Stimulated activated naive CD8-positive, alpha-beta T cell treated with anti-CD3 and anti-CD28 coated beads, Interleukin-15, Interleukin-2, amounts not matched to agents 100 U/mL and 50 U/mL, for 24 hours (primary cell): ENCODE data around the gene WNT9A.

Experiments
- ATAC-seq: fragments of 150-1000 bp; cut with Tn5 transposase; one replicate; pipeline ENCODE4 v1.10.0; 2021
- DNase-seq: peaks from one replicate; pipeline ENCODE4 v3.0.0; 2021

WNT9A gene

DNA sequence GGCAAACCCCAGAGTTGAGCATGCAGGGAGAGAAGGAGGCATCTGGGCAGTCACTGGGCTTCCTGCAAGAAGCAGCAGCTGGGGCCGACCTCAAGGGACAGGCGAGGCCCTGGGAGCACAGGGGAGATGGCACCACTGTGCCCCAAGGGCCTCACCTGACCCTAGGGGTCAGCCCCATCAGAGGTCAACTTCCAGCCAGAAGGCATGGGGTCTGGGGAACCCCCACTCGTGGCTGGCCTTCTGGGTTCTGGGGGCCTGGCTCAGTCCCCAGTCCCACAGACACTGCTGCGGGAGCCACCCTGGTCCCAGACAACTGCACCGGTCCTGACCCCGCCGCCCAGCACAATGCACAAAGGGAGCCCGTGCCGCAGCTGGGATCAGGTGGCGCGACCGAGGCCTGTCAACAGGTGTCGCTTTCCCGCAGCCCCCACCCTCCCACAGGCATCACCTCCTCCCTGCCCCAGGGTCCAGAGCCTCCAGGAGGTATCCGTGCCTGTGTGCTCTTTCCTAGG lies 6.2 kb downstream of the WNT9A start:
- ATAC-seq (no peak), DNase-seq (no peak)

- ATAC-seq (peak; percentile 28), DNase-seq (no peak)
Measured at GRCh38 chr1:227940791-227941241, 6.9 kb downstream of the WNT9A start.

DNA sequence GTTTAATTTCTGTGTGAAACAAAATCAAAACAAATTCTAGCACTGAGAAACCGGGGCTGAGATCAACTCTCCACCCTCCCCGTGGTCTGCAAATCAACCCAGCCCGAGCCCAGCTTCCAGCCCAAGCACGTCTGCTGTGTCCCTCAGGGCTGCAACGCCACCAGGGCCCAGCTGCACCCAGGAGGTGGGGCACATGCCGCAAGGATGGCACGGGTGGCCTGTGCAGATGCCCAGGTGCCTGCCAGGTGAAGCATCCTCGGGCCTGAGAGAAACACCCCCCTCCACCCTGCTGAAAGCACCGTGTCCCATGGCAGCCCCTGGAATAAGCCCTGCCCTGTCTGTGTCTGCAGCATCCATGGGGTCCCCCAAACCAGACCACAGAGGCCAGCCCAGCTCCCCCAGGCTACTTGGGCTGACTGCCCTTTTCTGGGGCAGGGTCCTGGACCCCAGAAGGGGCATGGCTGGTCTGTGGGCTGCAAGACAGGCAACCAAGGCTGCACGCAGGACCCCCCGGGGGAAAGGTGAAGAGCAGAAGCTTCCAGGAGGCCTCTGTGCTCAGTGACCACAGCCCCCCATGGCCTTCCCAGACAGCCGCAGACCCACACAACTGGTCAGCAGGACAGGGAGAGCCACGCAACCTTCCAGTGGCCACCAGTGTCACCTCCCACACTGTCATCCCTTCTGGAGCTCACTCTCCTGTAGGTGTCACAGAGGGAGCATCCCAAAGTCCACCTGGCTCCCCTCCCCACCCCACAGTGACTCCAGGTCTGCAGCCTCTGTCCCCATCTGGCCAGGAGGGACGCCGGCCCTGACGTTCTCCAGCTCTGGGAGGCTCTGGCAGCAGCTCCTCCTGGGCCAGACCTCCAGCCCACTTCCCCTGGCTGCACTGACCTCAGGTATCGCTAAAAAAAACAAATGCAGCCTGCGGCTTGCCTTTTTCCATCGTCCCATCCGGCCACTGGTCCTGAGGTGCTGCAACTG lies 7.7 kb downstream of the WNT9A start:
- DNase-seq (no peak), ATAC-seq (no peak)

GRCh38 chr1:227938911-227939790 lies 8.6 kb downstream of the WNT9A start:
- ATAC-seq, result no peak
- DNase-seq, result no peak

- DNase-seq (no peak), ATAC-seq (no peak)
Measured at GRCh38 chr1:227938276-227938675, 9.5 kb downstream of the WNT9A start.

DNA sequence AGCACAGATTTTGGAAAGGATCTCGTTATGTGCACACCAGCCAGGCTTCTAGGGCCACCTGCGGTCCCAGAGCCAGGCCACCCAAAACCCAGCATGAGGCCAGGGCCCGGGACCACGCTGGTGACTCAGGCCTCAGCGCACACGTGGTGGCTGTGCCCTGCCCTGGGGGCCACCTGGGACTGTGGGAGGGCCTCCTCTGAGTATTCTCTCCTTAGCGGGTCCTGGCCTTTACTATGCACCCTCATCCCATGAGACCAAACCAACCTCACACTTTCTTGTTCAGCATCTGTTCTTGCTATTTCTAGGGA lies 9.9 kb downstream of the WNT9A start:
- DNase-seq (no peak), ATAC-seq (no peak)

DNA sequence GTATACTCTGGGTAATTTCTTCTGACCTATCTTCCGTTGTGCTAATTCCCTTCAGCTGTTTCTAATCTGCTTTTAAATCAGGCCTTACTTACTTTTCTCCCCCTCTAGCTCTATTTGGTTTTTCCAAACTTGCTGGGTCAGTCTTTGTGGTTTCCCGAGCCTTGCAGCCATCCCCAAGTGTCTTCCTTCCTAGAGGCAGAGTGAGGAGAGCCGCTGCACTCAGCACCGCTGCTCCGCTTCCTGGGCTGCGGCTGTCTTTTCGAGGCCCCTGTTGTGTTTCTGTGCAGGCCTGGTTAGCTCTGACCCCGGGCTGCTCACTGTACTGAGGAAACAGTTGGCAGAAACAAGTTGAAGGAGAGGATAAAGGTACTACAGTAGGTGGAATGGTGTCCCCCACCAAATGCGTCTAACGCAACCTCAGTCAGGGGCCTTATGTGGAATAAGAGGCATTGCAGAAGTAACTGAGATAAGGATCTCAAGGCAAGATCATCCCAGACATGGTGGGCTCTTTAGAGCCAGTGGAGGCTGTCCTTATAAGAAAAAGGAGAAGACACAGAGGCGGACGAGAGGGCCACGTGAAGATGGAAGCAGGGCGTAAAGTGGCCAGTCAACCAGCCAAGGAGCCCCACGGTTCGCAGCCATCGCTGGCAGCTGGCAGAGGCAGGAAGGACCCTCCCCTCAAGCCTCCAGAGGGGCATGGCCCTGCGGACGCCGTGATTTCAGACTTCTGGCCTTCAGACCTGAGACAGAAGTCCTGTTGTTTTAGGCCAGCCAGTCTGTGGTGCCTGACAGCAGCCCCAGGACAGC lies 10.5 kb downstream of the WNT9A start:
- no peak for ATAC-seq
- no peak for DNase-seq

GRCh38 chr1:227935826-227936225 lies 11.9 kb downstream of the WNT9A start:
- DNase-seq (no peak), ATAC-seq (no peak)

DNA sequence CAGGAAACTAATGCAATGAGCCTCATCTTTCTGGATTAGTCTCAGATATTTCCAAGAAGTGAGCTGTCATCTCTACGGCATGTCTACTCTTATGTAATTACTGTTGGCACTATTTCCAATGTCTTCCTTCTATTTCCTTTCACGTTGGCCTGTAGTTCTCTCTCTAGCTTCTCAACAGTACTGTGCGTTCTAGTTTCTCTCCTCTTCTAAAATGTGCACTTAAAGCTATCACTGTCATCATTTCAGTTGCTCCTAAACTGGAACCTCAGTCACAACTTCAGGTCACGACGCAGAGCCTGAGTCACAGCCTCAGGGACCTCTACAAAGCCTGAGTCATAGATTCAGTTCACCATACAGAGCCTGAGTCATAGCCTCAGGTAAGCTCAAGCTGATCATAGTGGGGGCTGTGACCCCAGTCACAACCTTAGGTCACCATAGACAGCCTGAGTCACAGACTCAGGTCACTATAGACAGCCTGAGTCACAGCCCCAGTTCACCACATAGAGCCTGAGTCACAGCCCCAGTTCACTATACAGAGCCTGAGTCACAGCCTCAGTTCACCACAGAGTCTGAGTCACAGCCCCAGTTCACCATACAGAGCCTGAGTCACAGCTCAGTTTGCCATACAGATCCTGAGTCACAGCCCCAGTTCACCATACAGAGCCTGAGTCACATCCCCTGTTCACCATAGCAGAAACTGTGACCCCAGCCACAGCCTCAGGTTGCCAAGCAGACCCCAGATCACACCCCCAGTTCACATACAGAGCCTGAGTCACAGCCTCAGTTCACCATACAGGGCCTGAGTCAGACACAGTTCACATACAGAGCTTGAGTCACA lies 13.0 kb downstream of the WNT9A start:
- ATAC-seq (peak; percentile 92), DNase-seq (peak; percentile 44)

DNA sequence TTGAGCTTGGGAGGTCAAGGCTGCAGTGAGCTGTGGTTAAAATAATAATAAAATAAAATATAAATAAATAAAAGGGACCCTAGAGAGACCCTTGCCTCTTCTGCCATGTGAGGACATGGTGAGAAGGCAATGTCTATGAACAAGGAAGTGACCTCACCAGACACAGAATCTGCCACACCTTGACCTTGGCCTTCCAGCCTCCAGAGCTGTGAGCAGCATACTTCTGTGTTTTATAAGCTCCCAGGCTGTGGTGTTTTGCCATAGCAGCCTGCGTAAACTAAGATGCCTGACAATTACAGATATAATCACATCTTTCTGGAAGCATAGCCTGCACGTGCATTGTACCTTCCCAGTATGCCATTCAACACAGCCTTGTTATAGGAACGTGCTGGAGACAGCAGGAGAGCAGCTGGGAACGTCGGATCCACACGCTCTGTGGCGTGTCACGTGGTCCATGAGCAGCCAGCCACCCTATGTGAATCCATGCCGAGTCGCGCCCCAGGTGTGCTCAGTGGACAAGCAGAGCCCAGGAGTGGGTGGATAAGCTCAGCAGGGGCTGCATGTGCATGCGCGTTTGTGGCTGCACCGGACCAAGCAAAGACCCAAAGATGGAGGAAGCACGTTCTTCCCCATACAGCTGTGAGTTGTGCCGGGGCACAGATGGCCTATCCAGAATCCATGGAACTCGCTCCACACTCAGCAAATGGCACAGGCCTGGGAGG lies 17.8 kb downstream of the WNT9A start:
- ATAC-seq, result no peak
- DNase-seq, result no peak

DNA sequence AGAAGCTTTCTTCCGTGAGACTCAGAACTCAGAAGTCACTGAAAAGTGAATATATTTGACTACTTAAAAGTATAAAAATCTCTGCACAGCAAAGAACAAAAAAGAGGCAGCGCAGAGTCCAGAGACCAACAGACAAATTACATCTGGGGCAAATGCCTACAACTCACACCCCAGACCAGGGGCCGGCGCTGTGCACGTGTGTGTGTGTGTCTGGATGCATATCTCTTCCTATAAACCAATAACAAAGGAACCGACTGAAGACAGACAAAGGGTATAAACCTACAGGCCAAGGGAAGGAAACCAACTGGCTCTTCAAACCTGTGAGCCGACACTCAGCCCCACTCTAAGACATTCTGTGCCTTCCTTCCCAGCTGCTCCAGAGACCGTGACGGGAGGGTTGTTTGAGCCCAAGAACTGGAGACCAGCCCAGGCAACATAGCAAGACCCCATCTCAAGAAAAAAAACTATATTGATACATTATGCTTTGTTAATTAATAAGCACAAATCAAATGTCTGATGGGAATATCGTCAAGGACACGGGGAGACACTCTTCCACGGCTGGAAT lies 18.8 kb downstream of the WNT9A start:
- ATAC-seq (no peak), DNase-seq (no peak)

- ATAC-seq (no peak), DNase-seq (no peak)
Measured at GRCh38 chr1:227927971-227928741, 19.6 kb downstream of the WNT9A start.

DNA sequence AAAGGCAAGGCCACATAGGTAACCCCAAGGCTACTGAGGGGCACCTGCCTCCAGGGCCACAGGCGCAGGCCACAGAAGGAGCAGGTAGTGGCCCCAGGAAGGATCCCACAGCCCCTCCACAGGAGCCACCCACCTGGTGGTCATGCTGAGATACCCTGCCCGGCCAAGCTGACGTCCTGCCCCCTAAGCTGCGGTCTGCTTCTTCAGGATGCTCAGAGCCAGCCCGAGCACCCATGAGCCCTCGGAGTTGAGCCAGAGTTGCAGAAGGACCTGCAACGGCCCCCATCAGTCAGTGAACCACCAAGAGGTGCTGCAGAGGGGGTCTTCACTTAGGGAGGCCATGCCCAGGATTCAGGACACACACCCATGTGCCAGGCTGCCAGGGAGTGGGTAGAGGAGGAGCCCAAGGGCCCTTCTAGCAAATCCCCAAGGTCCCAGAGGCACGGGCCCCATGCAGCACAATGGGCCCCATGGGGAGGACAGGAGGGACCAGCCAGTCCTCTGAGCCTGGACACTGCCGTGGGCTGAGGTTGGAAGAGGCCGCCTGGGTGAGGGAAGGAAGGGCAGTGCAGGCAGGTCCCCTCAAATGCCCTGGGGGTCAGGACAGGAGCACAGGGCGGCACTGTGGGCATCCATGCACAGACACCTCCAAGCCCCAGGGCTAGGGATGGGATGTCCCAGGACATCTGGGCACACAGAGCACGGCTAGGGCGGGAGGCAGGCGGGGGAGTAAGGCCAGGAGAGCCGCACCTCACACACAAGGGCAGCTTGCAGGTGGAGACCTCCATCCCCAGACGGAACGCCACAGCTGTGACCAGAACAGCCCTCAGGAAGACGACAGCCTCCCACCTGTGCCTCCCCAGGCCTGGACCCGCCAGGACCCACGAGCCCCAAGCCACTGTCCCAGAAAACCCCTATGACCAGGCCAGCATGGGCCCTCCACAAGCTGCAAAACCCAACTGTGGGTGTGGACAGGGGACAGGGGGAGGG lies 20.5 kb downstream of the WNT9A start:
- DNase-seq (no peak), ATAC-seq (no peak)

DNA sequence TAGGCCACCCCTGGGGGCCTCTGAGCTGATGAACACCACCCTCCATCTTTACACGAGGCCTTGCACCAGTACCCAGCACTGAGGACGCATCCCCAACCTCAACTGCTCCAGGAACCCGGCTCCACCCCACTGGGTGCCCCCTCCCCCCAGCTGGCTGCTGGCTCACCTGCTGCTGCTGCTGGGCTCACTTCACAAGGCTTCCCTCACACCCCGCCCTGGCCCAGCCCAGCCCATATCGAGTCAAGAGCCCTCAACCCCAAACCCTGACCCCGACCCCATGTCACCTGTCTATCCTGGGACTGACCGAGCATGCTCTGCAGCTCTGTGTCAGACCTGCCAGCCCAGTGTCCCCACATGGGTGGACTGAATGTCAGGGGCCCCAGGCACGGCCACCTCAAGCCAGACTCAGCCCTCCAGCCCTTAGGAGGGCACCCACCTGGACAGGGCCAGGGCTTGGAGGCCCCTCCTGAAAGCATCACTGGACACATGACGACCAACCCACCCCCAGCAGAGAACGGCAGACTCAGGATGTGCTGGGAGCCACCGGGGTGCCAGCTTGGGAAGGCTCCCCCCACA lies 21.4 kb downstream of the WNT9A start:
- ATAC-seq (no peak), DNase-seq (no peak)

DNA sequence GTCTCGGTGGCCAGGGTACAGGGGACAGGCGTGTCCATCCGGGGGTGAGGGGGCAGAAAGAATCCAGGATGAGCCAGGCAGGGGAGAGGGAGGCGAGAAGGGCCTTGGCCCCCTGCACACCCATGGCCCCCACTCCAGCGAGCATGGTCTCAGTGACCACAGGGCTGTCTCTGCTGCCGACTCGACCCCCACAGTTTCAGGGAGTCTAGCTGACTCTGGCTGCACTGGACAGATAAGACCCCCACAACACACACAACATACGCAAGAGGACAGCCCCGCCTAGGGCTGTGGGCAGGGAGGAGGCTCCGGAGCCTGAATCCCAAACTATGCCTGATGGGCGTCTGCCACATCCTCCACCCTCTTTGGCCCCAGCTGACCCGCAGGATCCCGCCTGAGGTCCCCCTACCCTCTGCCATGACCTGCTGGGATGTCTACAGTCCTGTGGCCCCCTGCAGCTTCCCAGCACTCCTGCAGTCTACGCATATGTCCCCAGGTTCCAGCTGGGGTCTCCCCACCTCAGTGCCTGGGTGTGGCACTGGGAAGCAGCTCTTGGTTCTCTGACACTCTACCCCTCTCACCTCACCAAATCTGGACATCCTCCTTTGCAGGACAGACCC lies 22.0 kb downstream of the WNT9A start:
- DNase-seq, result no peak
- no peak for ATAC-seq

DNA sequence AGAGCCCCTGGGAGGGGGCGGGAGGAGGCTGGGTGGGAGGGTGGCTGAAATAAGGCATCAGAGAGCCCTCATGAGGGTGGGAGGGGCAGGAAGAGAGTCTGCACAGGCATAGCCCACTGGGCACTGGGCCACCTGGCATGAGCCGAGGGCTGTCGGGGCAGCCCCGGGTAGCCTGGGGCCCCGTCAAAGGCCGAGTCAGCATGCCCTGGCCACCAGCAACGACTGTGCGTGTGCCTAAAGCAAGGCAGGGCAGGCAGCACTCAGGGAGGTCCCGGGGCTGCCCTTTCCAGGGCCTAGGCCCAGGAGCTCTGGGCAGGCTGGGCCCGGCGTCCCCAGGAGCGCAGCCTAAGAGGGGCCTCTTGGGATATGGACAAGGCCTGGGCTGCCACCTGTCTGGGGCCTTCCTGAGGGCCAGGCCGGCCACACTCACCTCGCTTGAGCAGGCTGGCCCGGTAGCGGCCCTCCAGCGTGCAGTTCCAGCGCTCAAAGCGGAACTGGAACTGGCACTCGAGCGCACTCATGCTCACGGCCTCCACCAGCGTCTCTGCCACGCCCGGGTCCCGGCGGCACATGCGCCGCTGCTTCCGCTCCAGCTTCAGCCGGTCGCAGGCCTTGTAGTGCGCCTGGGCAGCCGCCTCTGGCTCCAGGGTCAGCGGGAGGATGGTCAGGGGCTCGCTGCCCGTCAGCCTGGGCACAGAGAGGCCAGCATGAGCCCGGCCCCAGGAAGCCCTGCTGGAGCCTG lies 22.7 kb downstream of the WNT9A start:
- DNase-seq (no peak), ATAC-seq (no peak)
